Measurements from ENCODE around the gene TIMM22. TPM values are rescaled to one million over a fixed set of nuclear protein-coding genes. Genes with fewer than 3 reads are reported as not detected.

Gene TIMM22
- total and polyA plus RNA-seq, 2 of the 13 experiments (the other 11 are each of a cell fraction or from before 2014, with no cell fraction given): 6.2 to 15.5 TPM

GRCh38 chr17:962166-962565 lies 34.8 kb upstream of the TIMM22 start:
- no peaks in the 10 kb centered on the region for H3K9me3 ChIP-seq (ENCODE audit: low read length)
- no peak overlapping the region for H3K27ac ChIP-seq (ENCODE audit: extremely low read length, insufficient read depth, low read length)
- WGBS (ENCODE audit: low lambda C conversion rate): 96% methylated on average over 8 of the region's 8 CpGs
- H3K36me3 ChIP-seq (replicated peaks in 1 of 2; ENCODE audit: control insufficient read depth in 1 of 2, insufficient read depth in 2 of 2, low read length in 2 of 2): peaks cover 0 to 4% of the 10 kb centered on the region in 2 experiments; a peak in 2 of 5 replicates
- no TSS peak for BruUV-seq (replicated peaks)
- H3K4me2 ChIP-seq (ENCODE audit: low read depth, low read length): no peak overlapping the region
- CTCF ChIA-PET (ENCODE audit: low intra/inter-chr PET ratio, low total read pairs): no interaction called here
- in situ Hi-C loops (cut with HindIII; ENCODE audit: extremely low pct_ligation_motif_present, low pct_unique_long_range_greater_than_20kb): no loop called here
- ATAC-seq (no peak), DNase-seq (ENCODE audit: low spot score) (no peak), FAIRE-seq (no peak)
- H3K9ac ChIP-seq (ENCODE audit: insufficient read depth, low read depth, low read length): no peak overlapping the region
- H3K27me3 ChIP-seq (ENCODE audit: control insufficient read depth in 1 of 2, insufficient read depth in 2 of 2, low read length in 2 of 2): no peaks in the 10 kb centered on the region
- H2AFZ ChIP-seq (ENCODE audit: low read length): no peak overlapping the region
- peaks cover 31% of the 10 kb centered on the region for H3K79me2 ChIP-seq (ENCODE audit: insufficient read depth, low read length)
- intact Hi-C loops (cut with micrococcal nuclease; ENCODE audit: unreplicated experiment): no loop called here
- H3K4me1 ChIP-seq (ENCODE audit: insufficient read depth, low read length): peaks cover 4% of the 10 kb centered on the region
- H3K4me3 ChIP-seq (replicated peaks in 1 of 3; ENCODE audit: insufficient read depth in 1 of 3, low read depth in 2 of 3, low read length in 3 of 3): no peak overlapping the region
- H4K20me1 ChIP-seq (ENCODE audit: insufficient read depth, low read length): peaks cover 1% of the 10 kb centered on the region; the same call in 1 of the 2 replicates
- POLR2A ChIA-PET: no interaction called here
- TF ChIP-seq PRDM15 (CRISPR knock-in tag; IDR thresholded peaks at IDR 0.05): no peak
- TF ChIP-seq CBFB (CRISPR knock-in tag; IDR thresholded peaks at IDR 0.05): no peak
- TF ChIP-seq ZNF687 (CRISPR knock-in tag; IDR thresholded peaks at IDR 0.05): no peak
- no peak for TF ChIP-seq ZNF382 (CRISPR knock-in tag; IDR thresholded peaks at IDR 0.05; ENCODE audit: borderline replicate concordance)
- no peak for TF ChIP-seq SOX13 (IDR thresholded peaks at IDR 0.05)
- no peak for TF ChIP-seq SOX13 (CRISPR knock-in tag; conservative IDR thresholded peaks at IDR 0.05 in 1 of 2, IDR thresholded peaks at IDR 0.05 in 1 of 2)
- no peak for TF ChIP-seq ARNTL (CRISPR knock-in tag; IDR thresholded peaks at IDR 0.05)
- no peak for TF ChIP-seq TOPORS (CRISPR knock-in tag; IDR thresholded peaks at IDR 0.05)
- TF ChIP-seq ZFP90 (CRISPR knock-in tag; IDR thresholded peaks at IDR 0.05; ENCODE audit: borderline replicate concordance): no peak
- TF ChIP-seq ZNF263 (CRISPR knock-in tag; IDR thresholded peaks at IDR 0.05): no peak
- no peak for TF ChIP-seq THRA (CRISPR knock-in tag; IDR thresholded peaks at IDR 0.05; ENCODE audit: borderline replicate concordance)
- no peak for TF ChIP-seq ZNF788 (CRISPR knock-in tag; IDR thresholded peaks at IDR 0.05; ENCODE audit: borderline replicate concordance)
- no peak for TF ChIP-seq KLF12 (CRISPR knock-in tag; IDR thresholded peaks at IDR 0.05; ENCODE audit: borderline replicate concordance)
- TF ChIP-seq E2F5 (CRISPR knock-in tag; conservative IDR thresholded peaks at IDR 0.05): no peak
- TF ChIP-seq MBNL3 (CRISPR knock-in tag; conservative IDR thresholded peaks at IDR 0.05): no peak
